NCI-H748 (cell line): ENCODE results near the gene TGM3.

Experiments
- DNase-seq: peaks from one replicate; lab custom pipeline; 2025; ENCODE audit not compliant: unreplicated experiment; lab: John Stamatoyannopoulos, UW

The TGM3 gene

GRCh38 chr20:2305479-2305878 is 9.7 kb downstream of the TGM3 start:
- DNase-seq, result no peak

DNA sequence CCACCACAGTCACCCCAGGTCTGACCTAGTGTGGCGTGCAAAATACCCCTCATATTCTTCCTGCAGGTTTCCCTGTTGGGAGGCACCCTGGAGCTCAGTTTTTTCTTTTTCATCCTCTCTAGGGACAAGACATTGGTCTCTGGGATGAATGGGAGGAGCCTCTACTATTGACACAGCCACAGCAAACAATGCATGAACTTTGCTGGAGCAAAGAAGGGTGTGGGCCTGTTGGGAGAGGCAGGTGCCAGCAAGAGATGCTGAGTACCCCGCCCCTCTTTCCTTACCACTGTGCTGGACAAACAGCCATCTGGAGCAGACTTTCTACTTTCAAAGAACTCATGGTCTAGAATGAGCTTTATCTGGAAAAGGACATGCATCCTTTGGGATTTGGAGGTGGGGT is 10.1 kb downstream of the TGM3 start:
- DNase-seq, result peak; percentile 100

GRCh38 chr20:2307136-2307535 is 11.3 kb downstream of the TGM3 start:
- no peak for DNase-seq

- no peak for DNase-seq
Observed at GRCh38 chr20:2311329-2311728, 15.5 kb downstream of the TGM3 start.

- no peak for DNase-seq
Observed at GRCh38 chr20:2312876-2313275, 17.1 kb downstream of the TGM3 start.

DNA sequence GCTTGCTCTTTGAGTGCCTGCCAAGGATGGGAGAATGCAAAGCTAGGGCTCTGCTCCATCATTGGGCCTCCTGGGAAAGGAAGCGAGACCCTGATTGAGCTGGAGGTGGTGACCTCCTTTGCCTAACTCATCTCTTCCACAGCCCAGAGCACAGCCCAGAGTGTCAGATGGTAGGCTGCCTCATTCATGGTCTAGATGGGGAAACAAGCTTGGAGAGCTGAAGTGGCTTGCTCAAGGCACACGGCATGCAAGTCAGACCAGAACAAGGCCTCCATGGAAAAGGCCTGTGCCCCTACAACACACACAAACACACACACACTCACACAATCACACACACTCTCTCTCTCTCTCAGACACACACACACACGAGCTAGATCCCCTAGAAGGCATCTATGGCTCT is 17.5 kb downstream of the TGM3 start:
- no peak for DNase-seq

DNA sequence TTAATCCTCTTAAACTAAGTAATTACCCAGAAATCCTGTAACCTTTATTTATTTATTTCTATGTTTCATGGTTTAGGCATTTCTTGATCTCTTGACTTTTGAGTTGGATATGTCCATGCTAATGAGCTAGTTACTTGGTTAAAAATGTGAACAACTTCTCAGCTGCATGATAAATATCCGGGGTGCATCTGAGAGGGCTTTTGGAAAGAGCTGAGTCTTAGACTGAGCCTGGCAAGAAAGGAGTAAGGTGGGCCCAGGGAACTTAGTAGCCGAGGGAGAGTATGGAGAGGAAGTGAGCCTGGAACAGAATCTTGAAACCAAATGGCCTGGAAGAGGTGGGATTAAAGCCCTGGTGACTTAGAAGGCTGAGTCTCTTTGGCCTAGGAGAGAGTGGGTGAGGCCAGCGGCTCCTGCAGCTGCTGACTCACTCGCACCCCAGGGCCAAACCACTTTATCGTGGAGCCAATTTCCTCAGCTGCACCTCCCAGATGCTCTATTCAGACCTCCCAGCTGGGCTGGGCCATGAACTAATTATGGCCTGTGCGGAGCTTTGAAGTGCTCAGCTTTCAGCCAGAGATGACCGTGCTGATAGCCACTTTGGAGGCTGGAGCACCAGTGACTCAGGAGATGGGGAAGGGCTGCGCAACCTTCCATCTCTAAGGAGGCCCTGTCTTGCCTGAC is 19.1 kb downstream of the TGM3 start:
- DNase-seq, result peak; percentile 82

- no peak for DNase-seq
Observed at GRCh38 chr20:2315440-2315778, 19.6 kb downstream of the TGM3 start.

- no peak for DNase-seq
Observed at GRCh38 chr20:2316847-2317495, 21.2 kb downstream of the TGM3 start.

DNA sequence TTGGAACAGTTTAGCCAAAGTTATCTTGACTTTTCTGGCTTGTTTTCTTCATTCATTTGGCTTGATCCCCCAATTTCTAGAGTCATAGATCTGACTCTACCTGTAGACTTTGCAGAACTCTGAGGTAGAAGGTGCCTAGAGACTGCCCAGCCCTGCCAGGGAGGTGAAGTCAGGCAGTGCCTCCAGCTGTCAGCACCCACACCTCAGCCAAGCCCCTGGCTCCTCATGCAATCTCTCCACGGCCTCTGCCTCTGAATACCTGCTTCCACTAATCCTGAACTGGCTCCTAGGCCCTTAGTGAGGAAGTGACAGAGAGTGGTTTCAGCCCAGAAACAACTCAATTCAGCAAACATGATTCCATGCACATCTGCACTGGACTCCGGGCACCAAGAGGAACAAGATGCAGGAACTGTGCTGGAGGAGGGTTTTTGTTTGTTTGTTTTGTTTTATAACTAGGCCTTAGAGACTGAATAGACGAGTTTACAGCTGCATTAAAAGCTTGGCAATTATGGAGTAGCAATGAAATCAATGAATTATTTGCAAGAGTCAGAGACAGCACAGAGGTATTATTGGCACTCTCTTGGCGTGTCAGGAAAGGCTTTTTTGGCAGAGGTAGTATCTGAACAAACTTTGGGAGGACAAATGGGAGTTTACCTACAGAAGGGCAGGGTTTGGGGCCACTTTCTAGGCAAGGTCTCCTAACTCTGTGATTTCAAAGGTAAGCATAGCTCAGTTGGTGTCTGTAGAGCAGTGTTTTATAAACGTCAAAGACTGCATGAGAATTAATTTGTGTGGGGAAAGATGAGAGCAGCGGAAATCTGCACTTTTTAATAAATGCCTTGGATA is 25.2 kb downstream of the TGM3 start:
- no peak for DNase-seq

DNA sequence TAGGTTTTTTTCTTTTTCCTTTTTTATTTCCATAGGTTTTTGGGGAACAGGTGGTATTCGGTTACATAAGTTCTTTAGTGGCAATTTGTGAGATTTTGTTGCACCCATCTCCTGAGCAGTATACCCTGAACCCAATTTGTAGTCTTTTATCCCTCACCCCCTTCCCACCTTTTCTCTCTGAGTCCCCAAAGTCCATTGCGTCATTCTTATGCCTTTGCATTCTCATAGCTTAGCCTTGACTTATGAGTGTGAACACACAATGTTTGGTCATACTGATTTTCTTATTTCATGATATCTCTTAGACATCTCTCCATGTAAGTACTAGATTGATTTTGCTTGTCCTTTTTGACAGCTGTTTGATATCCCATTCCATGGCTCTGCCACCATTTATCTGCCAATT is 27.2 kb downstream of the TGM3 start:
- DNase-seq, result no peak

- no peak for DNase-seq
Observed at GRCh38 chr20:2326046-2326445, 30.2 kb downstream of the TGM3 start.

GRCh38 chr20:2327620-2328555 is 32.1 kb downstream of the TGM3 start:
- no peak for DNase-seq

GRCh38 chr20:2329286-2329685 is 33.5 kb downstream of the TGM3 start:
- no peak for DNase-seq

GRCh38 chr20:2330090-2330695 is 34.4 kb downstream of the TGM3 start:
- DNase-seq, result peak; percentile 94

DNA sequence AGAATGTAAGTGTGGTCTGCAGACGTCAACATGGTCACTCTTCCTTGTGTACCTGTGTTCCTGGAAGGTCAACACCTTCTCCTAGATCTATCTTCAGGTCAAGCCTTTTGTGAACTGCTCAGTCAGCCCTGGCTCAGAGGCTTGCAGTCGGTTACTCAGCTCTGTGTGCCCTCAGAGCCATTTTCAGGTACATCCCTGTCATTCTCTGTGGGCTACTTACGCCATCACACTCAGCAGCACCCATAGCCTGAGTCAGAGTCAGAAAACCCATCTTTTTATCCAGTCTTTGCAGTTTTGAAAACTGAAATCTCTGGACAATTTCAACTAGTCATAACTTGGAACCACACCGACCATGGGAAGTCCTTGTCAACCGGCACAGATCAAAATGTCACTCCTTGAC is 35.3 kb downstream of the TGM3 start:
- no peak for DNase-seq

DNA sequence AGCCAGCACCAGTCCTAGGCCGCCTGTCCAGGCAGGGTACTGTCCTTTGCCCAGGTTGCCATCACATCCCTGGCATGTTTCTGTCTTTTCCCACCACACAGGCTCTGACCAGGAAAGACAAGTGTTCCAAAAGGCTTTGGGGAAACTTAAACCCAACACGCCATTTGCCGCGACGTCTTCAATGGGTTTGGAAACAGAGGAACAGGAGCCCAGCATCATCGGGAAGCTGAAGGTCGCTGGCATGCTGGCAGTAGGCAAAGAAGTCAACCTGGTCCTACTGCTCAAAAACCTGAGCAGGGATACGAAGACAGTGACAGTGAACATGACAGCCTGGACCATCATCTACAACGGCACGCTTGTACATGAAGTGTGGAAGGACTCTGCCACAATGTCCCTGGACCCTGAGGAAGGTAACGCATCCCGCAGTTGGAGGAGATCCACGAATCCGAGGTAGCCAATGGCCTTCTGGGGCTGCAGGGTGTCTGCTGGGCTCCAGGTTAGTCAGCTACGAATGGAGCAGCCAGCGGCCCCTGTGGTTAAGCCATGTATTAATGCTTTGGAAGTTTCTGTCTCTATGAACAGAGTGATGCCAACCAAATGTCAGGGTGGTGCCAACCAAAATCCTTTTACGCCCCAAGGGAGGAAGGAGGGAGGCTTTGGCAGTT is 36.2 kb downstream of the TGM3 start:
- DNase-seq, result no peak

DNA sequence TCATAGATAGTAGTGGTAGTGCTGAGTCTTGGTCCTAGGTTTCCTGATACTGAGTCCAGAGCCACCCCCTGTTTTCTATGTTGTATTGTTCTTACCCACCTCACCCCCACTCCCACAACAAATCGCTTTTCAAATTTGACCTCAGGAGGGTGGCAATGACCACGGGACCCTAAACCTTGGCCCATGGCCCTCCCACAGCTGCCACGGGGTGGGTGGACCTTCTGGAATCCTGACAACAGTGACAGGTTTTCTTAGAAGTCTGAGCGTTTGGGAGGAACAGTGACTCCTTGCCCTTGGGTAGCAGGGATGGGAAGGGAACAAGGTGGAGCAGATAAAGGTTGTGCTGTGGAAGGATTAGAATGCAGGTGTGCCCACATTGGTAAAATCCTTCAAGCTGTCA is 36.9 kb downstream of the TGM3 start:
- no peak for DNase-seq

GRCh38 chr20:2333821-2334220 is 38.0 kb downstream of the TGM3 start:
- no peak for DNase-seq
